ENCODE data around the gene FILIP1L.

The FILIP1L gene

GRCh38 chr3:99903869-99904268, 210.4 kb downstream of the FILIP1L start:
- no peak for TF ChIP-seq CEBPB (IDR thresholded peaks at IDR 0.05)

DNA sequence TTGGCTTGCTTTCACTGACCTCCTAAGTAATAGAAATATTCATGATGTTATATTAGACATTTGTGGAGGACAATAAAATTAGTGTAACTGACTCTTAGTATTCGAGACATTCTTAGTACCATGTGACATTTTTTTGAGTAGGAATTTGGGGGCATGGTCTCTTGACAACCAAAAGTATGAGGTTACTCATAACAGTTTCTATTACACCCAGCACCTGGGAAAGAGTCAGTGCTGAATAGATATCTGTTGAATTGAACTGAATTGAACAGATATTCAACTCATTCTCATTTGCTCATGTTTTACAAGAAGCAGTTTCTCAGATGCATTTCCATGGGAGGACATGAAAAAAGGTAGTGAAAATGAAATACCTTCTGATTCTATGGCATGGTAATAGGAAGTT, 212.2 kb downstream of the FILIP1L start:
- TF ChIP-seq, protein P1, sequence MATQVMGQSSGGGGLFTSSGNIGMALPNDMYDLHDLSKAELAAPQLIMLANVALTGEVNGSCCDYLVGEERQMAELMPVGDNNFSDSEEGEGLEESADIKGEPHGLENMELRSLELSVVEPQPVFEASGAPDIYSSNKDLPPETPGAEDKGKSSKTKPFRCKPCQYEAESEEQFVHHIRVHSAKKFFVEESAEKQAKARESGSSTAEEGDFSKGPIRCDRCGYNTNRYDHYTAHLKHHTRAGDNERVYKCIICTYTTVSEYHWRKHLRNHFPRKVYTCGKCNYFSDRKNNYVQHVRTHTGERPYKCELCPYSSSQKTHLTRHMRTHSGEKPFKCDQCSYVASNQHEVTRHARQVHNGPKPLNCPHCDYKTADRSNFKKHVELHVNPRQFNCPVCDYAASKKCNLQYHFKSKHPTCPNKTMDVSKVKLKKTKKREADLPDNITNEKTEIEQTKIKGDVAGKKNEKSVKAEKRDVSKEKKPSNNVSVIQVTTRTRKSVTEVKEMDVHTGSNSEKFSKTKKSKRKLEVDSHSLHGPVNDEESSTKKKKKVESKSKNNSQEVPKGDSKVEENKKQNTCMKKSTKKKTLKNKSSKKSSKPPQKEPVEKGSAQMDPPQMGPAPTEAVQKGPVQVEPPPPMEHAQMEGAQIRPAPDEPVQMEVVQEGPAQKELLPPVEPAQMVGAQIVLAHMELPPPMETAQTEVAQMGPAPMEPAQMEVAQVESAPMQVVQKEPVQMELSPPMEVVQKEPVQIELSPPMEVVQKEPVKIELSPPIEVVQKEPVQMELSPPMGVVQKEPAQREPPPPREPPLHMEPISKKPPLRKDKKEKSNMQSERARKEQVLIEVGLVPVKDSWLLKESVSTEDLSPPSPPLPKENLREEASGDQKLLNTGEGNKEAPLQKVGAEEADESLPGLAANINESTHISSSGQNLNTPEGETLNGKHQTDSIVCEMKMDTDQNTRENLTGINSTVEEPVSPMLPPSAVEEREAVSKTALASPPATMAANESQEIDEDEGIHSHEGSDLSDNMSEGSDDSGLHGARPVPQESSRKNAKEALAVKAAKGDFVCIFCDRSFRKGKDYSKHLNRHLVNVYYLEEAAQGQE (IDR thresholded peaks at IDR 0.05; ENCODE audit: low read depth) = no peak
- no peak for TF ChIP-seq TEAD4 (IDR thresholded peaks at IDR 0.05)
- no peak for TF ChIP-seq NFIC (IDR thresholded peaks at IDR 0.05)
- TF ChIP-seq, protein P2, sequence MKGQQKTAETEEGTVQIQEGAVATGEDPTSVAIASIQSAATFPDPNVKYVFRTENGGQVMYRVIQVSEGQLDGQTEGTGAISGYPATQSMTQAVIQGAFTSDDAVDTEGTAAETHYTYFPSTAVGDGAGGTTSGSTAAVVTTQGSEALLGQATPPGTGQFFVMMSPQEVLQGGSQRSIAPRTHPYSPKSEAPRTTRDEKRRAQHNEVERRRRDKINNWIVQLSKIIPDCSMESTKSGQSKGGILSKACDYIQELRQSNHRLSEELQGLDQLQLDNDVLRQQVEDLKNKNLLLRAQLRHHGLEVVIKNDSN (IDR thresholded peaks at IDR 0.05) = no peak
- TF ChIP-seq TCF12 (IDR thresholded peaks at IDR 0.05; ENCODE audit: low read depth) = no peak
- TF ChIP-seq CEBPB (IDR thresholded peaks at IDR 0.05) = no peak
- no peak for TF ChIP-seq ZBTB7A (IDR thresholded peaks at IDR 0.05; ENCODE audit: low read depth)
- no peak for TF ChIP-seq EGR1 (IDR thresholded peaks at IDR 0.05)
- TF ChIP-seq YY1 (IDR thresholded peaks at IDR 0.05; ENCODE audit: low read depth) = no peak
- no peak for TF ChIP-seq TAF1 (IDR thresholded peaks at IDR 0.05; ENCODE audit: low read depth)
- no peak for TF ChIP-seq RAD21 (IDR thresholded peaks at IDR 0.05; ENCODE audit: low read depth)
- TF ChIP-seq FOXM1 (IDR thresholded peaks at IDR 0.05; ENCODE audit: borderline replicate concordance, low read depth) = no peak
- TF ChIP-seq CREB1 (IDR thresholded peaks at IDR 0.05; ENCODE audit: low read depth) = no peak
- TF ChIP-seq EP300 (IDR thresholded peaks at IDR 0.05; ENCODE audit: borderline replicate concordance) = no peak
- TF ChIP-seq MAX (IDR thresholded peaks at IDR 0.05) = no peak

GRCh38 chr3:99901200-99901926, 212.9 kb downstream of the FILIP1L start:
- 0 out of 2 replicates have a peak, but pooled peaks have one; percentile 28 for TF ChIP-seq TCF12 (IDR thresholded peaks at IDR 0.05; ENCODE audit: low read depth)
- TF ChIP-seq NFIC (IDR thresholded peaks at IDR 0.05) = peak; percentile 73
- no peak for TF ChIP-seq MAX (IDR thresholded peaks at IDR 0.05)
- TF ChIP-seq TEAD4 (IDR thresholded peaks at IDR 0.05) = 0 out of 2 replicates have a peak, but pooled peaks have one; percentile 19
- no peak for TF ChIP-seq CEBPB (IDR thresholded peaks at IDR 0.05)
- TF ChIP-seq FOXM1 (IDR thresholded peaks at IDR 0.05; ENCODE audit: borderline replicate concordance, low read depth) = 0 out of 2 replicates have a peak, but pooled peaks have one; percentile 31
- peak; percentile 50; the same call in 1 of the 2 replicates for TF ChIP-seq EP300 (IDR thresholded peaks at IDR 0.05; ENCODE audit: borderline replicate concordance)

DNA sequence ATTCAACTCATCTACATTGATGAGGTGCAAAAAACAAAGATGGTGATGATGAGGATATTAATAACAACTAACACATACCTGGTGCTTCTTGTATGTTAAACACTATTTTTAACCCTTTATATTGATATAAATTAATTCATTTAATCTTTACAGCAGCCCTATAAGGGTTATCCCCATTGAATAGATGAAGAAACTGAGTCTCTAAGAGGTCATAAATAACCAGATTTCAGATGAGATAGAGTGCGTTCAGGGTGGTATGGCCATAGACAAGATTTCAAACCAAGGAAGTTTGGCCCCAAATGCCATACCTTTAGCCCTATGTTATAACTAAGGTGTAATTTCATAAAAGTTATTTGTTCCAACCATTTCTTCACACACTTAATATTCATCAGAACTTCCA, 214.1 kb downstream of the FILIP1L start:
- TF ChIP-seq, protein P2 (IDR thresholded peaks at IDR 0.05) = no peak
- TF ChIP-seq EGR1 (IDR thresholded peaks at IDR 0.05) (no peak), ZBTB7A (IDR thresholded peaks at IDR 0.05; ENCODE audit: low read depth) (no peak), YY1 (IDR thresholded peaks at IDR 0.05; ENCODE audit: low read depth) (no peak), TEAD4 (IDR thresholded peaks at IDR 0.05) (no peak), TCF12 (IDR thresholded peaks at IDR 0.05; ENCODE audit: low read depth) (no peak), CREB1 (IDR thresholded peaks at IDR 0.05; ENCODE audit: low read depth) (no peak), FOXM1 (IDR thresholded peaks at IDR 0.05; ENCODE audit: borderline replicate concordance, low read depth) (no peak), EP300 (IDR thresholded peaks at IDR 0.05; ENCODE audit: borderline replicate concordance) (no peak), TAF1 (IDR thresholded peaks at IDR 0.05; ENCODE audit: low read depth) (no peak), RAD21 (IDR thresholded peaks at IDR 0.05; ENCODE audit: low read depth) (no peak), NFIC (IDR thresholded peaks at IDR 0.05) (no peak), MAX (IDR thresholded peaks at IDR 0.05) (no peak)
- TF ChIP-seq, protein P1 (IDR thresholded peaks at IDR 0.05; ENCODE audit: low read depth) = no peak

- TF ChIP-seq TAF1 (IDR thresholded peaks at IDR 0.05; ENCODE audit: low read depth) (no peak), YY1 (IDR thresholded peaks at IDR 0.05; ENCODE audit: low read depth) (no peak), CREB1 (IDR thresholded peaks at IDR 0.05; ENCODE audit: low read depth) (no peak), RAD21 (IDR thresholded peaks at IDR 0.05; ENCODE audit: low read depth) (no peak), EP300 (IDR thresholded peaks at IDR 0.05; ENCODE audit: borderline replicate concordance) (no peak), CEBPB (IDR thresholded peaks at IDR 0.05) (no peak), EGR1 (IDR thresholded peaks at IDR 0.05) (no peak), NFIC (IDR thresholded peaks at IDR 0.05) (no peak), TCF12 (IDR thresholded peaks at IDR 0.05; ENCODE audit: low read depth) (no peak), FOXM1 (IDR thresholded peaks at IDR 0.05; ENCODE audit: borderline replicate concordance, low read depth) (no peak)
- TF ChIP-seq, protein P1 (IDR thresholded peaks at IDR 0.05; ENCODE audit: low read depth) = no peak
Observed at GRCh38 chr3:99899603-99900002, 214.7 kb downstream of the FILIP1L start.
